ENCODE results near the gene SBF1.

GRCh38 chr22:50516891-50517290, 42.1 kb upstream of the SBF1 start:
- TF ChIP-seq CTCF (IDR thresholded peaks at IDR 0.05) (no peak), POLR2A (IDR thresholded peaks at IDR 0.05) (no peak)

Measured in body of pancreas (tissue), 4 donors.